GM21423 (cell line): ENCODE measurements around the gene ATF6B.
"Not testable (repeated sequence)": the region's sequence is repeated elsewhere in the genome, so short reads cannot be mapped to it uniquely, and the experiment has no call there.

Source experiments
- ATAC-seq: cut with Tn5 transposase; IDR thresholded peaks from one replicate; pipeline ENCODE4 v1.9.1; 2021; ENCODE audit warnings: mild to moderate bottlenecking, moderate library complexity; ENCODE audit not compliant: unreplicated experiment

The ATF6B gene

GRCh38 chr6:32083812-32084768 is 44.0 kb downstream of the ATF6B start:
- no peak for ATAC-seq

GRCh38 chr6:32082935-32083334 is 45.1 kb downstream of the ATF6B start:
- no peak for ATAC-seq

GRCh38 chr6:32082478-32082877 is 45.6 kb downstream of the ATF6B start:
- no peak for ATAC-seq

- ATAC-seq, result no peak
Measured at GRCh38 chr6:32081168-32081990, 46.7 kb downstream of the ATF6B start.

GRCh38 chr6:32079566-32080290 is 48.3 kb downstream of the ATF6B start:
- no peak for ATAC-seq

- no peak for ATAC-seq
Measured at GRCh38 chr6:32076321-32076809, 51.7 kb downstream of the ATF6B start.

- ATAC-seq, result no peak
Measured at GRCh38 chr6:32075781-32076180, 52.3 kb downstream of the ATF6B start.

- ATAC-seq, result no peak
Measured at GRCh38 chr6:32074996-32075532, 53.0 kb downstream of the ATF6B start.

GRCh38 chr6:32073613-32074012 is 54.4 kb downstream of the ATF6B start:
- no peak for ATAC-seq

GRCh38 chr6:32073101-32073500 is 54.9 kb downstream of the ATF6B start:
- ATAC-seq, result no peak

GRCh38 chr6:32070814-32071543 is 57.1 kb downstream of the ATF6B start:
- no peak for ATAC-seq

- no peak for ATAC-seq
Measured at GRCh38 chr6:32069878-32070515, 58.0 kb downstream of the ATF6B start.

GRCh38 chr6:32069460-32069859 is 58.6 kb downstream of the ATF6B start:
- ATAC-seq, result no peak

GRCh38 chr6:32068867-32069266 is 59.2 kb downstream of the ATF6B start:
- no peak for ATAC-seq

- ATAC-seq, result not testable (repeated sequence)
Measured at GRCh38 chr6:32068315-32068714, 59.7 kb downstream of the ATF6B start.

GRCh38 chr6:32067521-32067920 is 60.5 kb downstream of the ATF6B start:
- ATAC-seq, result not testable (repeated sequence)
